HT-29 (cell line): Measurements from ENCODE around the gene SNX21. TPM values are rescaled to one million over a fixed set of nuclear protein-coding genes. Genes with fewer than 3 reads are reported as not detected.

Experiments used
- DNase-seq: peaks from one replicate; pipeline ENCODE4 v3.0.0-alpha.2; 2015; ENCODE audit warnings: low spot score
- total RNA-seq: library from RNA; depleted of rRNA; stranded (reverse); fragments of >200 nt; shearing (Covaris generic); gene quantifications from 2 replicates; pipeline ENCODE4 v1.2.3, GENCODE V29; 2014; rRNA removed

The SNX21 gene
- total RNA-seq, 1 experiment from 2014 or later: 30.8 TPM

DNA sequence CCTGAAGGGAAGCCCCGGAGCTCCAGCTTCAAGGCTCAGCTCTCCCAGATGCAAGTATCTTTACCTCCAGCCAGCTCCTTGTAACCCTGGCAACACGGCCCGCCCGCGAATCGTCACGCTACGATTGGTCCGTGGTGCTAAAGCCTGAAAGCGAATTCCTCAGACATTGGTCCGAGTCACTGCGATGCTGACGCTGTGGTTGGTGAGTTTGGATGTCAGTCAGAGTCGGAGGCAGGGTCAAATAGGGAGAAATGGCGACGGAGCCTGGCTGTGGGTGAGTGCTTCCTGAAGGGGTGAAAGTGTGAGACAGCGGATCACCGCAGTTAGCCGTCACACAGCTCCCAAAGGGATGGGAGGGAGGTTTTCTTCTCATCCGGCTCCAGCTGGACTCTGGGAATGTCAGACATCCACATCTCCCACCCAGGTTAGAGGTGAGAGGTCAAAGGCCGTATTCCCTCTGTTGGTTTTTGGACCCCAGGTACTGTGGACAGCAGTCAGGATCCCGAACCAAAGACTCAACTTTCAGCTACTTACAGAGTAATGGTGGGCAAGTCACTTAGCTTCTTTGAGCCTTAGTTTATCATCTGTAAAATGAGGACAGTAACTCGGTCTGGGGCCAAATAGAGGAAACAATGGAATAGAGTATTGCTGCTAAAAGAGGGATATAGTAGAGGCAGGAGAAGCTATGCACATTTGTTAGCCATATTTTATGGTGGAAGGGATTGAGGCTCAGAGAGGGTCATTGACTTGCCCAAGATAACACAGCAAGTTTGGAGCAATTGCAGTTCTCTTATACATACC lies 47.6 kb downstream of the SNX21 start, which contains the start of gene ZSWIM1:
TSS of gene ZSWIM1 (plus strand) at position 240 of the 801 bp plus-strand sequence. CDS start 1,366 bp downstream, outside the sequence.
- DNase-seq: peak; percentile 100

DNA sequence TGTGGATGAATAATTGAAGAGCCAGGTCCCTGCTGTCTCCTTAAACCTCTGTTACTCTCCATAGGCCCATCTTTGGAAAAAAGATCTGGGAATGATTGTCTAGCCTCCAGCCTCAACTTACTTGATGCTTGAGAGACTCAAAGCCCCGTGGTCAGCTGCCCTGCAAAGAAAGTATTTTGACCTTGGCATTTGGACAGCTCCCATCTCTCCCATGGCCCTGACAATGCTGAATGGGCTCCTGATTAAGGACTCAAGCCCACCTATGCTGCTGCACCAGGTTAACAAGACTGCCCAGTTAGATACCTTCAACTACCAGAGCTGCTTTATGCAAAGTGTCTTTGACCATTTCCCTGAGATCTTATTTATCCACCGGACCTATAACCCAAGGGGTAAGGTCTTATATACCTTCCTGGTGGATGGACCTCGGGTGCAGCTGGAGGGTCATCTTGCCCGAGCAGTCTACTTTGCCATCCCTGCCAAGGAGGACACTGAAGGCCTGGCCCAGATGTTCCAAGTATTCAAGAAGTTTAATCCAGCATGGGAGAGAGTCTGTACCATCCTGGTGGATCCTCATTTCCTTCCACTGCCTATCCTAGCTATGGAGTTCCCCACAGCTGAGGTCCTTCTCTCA lies 49.0 kb downstream of the SNX21 start:
- DNase-seq: no peak

DNA sequence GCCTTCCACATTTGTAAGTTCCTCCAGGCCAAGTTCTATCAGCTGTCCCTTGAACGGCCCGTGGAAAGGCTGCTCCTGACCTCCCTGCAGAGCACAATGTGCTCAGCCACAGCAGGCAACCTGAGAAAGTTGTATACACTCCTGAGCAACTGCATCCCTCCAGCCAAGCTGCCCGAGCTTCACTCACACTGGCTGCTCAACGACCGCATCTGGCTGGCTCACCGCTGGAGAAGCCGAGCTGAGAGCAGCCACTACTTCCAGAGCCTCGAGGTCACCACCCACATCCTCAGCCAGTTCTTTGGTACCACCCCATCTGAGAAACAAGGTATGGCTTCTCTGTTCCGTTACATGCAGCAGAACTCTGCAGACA lies 49.5 kb downstream of the SNX21 start:
- no peak for DNase-seq

DNA sequence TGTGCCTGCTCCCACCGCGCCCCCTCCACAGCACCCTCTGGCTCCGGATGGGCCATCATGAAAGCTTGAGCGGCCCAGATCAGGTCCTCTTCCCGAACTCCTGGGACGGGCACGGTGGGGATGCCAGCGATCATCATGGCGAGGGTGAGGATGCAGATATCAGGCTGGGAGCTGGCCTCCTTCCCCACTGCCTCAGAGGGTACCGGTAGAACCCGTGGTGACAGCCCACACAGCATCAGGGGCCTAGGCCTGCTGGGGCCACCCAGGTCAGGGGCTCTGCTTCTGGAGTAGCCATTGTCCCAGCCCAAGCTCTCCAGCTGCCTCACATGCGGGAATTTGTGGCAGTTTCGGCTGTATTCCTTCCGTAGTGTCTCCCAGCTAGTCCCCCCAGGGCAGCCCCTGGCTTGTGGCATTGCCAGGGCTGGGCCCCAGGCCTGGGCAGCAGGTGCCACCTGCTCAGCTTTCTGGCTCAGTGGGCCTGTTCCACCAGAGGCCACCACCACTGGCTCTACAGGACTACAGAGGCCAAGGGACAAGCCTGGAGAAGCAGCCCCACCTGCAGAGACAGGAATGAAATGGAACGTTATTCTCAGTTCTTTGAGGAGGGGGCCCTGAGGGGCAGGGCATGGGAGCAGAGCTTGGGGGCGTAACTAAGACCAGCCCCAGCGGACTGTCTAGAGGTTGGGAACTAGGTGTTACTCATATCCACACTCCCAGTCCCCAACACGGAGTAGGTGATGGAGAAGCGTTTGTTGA lies 53.2 kb downstream of the SNX21 start:
- no peak for DNase-seq

DNA sequence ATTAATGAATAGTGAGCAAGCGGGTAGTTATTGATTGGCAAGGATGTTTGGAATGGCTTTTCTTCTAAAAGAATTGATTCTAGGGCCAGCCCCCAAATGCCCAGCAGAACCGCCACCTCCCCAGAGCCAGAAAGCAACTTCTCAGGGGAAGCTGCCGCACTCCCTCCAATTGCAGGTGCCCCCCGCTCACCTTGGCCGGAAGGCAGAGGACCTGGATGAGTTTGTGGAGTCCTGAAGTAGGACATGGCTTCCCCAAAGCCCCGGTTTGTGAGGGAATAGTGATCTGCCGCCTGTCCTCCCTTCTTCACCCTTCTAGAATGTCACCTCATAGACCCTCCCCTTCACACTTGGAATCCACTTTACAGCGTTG lies 53.7 kb downstream of the SNX21 start, which contains the start of gene SPATA25:
TSS of gene SPATA25 (minus strand) at position 277 of the 370 bp plus-strand sequence. CDS start at position 245, 32 bp downstream.
- DNase-seq: no peak

DNA sequence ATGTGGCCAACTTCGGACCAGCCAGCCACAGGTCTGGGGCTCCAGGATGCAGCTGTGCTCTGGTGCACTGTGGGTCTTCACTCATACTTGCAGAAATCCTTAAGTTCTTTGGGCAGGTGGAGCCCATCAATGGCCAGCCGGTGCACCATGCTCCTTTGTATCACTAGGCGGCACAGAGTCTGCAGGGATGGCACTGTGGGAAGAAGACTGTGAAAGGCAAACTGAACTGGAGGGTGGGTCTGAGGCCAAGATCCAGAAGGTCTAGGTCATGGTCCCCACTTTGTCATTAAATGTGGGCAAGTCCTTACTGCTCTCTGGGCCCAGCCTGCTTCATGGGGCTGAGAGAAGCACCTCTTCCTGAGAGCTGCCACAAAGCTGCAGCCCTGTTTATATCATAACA lies 55.1 kb downstream of the SNX21 start:
- no peak for DNase-seq

DNA sequence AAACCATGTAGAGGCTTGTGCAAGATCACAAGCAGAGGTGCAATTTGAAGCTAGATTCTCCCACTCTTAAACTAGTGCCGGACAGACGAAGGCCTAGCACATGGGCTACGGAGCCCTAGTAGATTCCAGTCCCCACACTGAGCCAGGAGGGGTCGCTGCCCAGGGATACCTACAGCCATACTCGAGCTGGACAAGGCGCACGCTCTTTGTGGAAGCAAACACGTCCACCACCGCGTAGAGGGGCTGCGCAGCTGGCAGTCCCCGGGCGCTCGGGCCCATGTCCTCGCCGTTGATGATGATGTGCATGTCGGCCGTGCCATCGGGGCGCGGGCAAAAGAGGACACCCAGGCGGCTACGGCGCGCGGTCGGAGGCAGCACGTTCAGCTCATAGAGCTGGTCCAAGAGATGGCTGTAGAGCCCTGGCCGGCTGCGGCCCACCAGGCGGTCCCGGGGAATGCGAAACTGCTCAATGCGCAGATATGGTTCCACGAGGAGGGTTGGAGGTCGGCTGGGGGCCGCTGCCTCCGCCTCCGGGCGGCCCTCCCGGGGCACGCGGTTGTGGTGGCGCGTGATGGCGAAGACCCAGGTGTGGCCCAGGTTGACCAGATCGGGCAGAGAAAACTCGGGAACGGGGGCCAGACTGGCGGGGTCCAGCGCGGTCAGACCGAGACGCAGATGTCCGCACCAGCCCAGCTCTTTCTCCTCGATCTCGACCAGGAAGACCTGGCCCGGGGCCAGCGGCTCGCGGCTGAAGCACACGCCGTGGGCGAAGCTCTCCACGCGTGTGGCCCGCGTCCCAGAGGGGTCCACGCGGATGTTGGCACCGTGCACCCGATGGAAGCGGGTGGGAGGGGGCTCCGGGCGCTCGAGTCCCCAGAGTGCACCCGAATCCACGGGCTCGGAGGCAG lies 56.7 kb downstream of the SNX21 start:
- peak; percentile 90 for DNase-seq

DNA sequence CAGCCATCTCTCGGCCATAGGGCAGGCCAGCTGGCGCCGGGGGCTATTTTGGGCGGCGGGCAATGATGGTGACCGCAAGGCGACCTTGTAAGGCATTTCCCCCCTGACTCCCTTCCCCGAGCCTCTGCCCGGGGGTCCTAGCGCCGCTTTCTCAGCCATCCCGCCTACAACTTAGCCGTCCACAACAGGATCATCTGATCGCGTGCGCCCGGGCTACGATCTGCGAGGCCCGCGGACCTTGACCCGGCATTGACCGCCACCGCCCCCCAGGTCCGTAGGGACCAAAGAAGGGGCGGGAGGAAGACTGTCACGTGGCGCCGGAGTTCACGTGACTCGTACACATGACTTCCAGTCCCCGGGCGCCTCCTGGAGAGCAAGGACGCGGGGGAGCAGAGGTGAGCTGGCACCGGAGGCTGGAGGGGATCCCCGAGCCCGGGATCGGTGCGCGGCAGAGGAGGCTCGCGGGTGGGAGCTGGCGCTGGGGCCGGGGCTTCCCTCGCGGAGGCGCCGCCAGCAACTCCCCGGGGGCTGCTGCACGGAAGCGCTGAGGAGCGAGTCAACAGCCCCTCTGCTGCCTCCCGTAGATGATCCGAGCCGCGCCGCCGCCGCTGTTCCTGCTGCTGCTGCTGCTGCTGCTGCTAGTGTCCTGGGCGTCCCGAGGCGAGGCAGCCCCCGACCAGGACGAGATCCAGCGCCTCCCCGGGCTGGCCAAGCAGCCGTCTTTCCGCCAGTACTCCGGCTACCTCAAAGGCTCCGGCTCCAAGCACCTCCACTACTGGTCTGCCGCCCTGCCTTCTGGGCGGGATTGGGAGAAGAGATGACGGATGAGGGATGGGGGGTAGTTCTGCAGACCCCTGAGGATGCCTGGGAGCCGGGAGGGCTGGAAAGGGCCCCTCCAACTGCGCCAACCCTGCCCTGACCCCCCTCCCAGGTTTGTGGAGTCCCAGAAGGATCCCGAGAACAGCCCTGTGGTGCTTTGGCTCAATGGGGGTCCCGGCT lies 57.7 kb downstream of the SNX21 start, which contains the start of the genes CTSA and NEURL2:
TSS of gene CTSA (plus strand) at position 351 of the 999 bp plus-strand sequence. CDS start at position 585, 234 bp downstream.
TSS of gene NEURL2 (minus strand) at position 224 of the 999 bp plus-strand sequence. CDS start at position 7, 217 bp downstream.
- peak; percentile 96 for DNase-seq

DNA sequence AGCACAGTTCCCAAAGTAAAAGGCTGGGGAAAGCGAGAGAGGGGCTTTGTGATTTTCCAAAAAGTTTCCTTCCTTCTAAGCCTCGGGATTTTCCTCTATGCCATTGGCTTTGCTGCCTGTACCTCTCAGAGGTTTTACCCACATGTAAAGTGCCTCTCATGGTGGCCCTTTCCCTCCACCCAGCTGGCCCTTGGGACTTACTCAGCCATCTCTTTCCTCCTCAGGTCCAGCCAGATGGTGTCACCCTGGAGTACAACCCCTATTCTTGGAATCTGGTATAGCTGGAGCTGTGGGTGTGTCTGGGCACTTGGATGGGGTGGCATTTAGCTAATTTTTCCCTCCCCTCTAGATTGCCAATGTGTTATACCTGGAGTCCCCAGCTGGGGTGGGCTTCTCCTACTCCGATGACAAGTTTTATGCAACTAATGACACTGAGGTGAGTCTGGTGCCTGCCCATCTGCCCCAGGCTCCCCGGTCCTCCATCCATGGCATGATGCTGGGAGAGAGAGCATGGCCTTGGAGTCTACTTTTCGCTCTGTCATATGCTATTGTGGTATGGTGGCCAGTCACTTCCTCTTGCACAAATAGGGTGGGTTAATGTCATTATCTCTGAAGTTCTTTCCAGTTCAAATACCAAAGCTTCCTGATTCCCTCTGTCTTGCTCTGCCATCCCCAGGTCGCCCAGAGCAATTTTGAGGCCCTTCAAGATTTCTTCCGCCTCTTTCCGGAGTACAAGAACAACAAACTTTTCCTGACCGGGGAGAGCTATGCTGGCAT lies 58.6 kb downstream of the SNX21 start:
- peak; percentile 52 for DNase-seq

Other genes starting within 250 kb of the SNX21 start
- not detected in 2 replicates for gene WFDC10A, start 204.1 kb upstream of the SNX21 start, total RNA-seq
- gene WFDC9, start 202.5 kb upstream of the SNX21 start, total RNA-seq: not detected in 2 replicates
- not detected in 2 replicates for gene WFDC11, start 163.6 kb upstream of the SNX21 start, total RNA-seq
- gene WFDC13, start 131.8 kb upstream of the SNX21 start, total RNA-seq: not detected in 2 replicates
- not detected in 2 replicates for gene WFDC10B, start 128.8 kb upstream of the SNX21 start, total RNA-seq
- gene SPINT4, start 111.5 kb upstream of the SNX21 start, total RNA-seq: not detected in 2 replicates
- not detected in 2 replicates for gene WFDC3, start 41.9 kb upstream of the SNX21 start, total RNA-seq
- 26.2 and 33.2 TPM in 2 replicates for gene DNTTIP1, start 41.8 kb upstream of the SNX21 start, total RNA-seq
- 284 and 289 TPM in 2 replicates for gene UBE2C, start 21.2 kb upstream of the SNX21 start, total RNA-seq
- gene TNNC2, start 6.5 kb upstream of the SNX21 start, total RNA-seq: 0.15 and 0.18 TPM in 2 replicates
- gene ACOT8, start 23.6 kb downstream of the SNX21 start, total RNA-seq: 93.1 and 95.4 TPM in 2 replicates
- gene ZSWIM3, start 23.8 kb downstream of the SNX21 start, total RNA-seq: 2.3 and 2.9 TPM in 2 replicates
- gene ZSWIM1, start 47.4 kb downstream of the SNX21 start, total RNA-seq: 16.1 and 20.2 TPM in 2 replicates
- gene SPATA25, start 53.8 kb downstream of the SNX21 start, total RNA-seq: 7.1 and 10.4 TPM in 2 replicates
- 8.9 and 11.4 TPM in 2 replicates for gene NEURL2, start 57.4 kb downstream of the SNX21 start, total RNA-seq
- 151 and 162 TPM in 2 replicates for gene CTSA, start 57.5 kb downstream of the SNX21 start, total RNA-seq
- gene PLTP, start 78.4 kb downstream of the SNX21 start, total RNA-seq: 1.0 and 2.1 TPM in 2 replicates
- 25.5 and 31.7 TPM in 2 replicates for gene PCIF1, start 100.9 kb downstream of the SNX21 start, total RNA-seq
- 39.2 and 44.8 TPM in 2 replicates for gene ZNF335, start 138.4 kb downstream of the SNX21 start, total RNA-seq
- gene MMP9, start 175.1 kb downstream of the SNX21 start, total RNA-seq: not detected in 2 replicates
- gene SLC12A5, start 195.4 kb downstream of the SNX21 start, total RNA-seq: not detected in 2 replicates